Measurements from ENCODE around the gene RAB44. TPM values are rescaled to one million over a fixed set of nuclear protein-coding genes. Genes with fewer than 3 reads are reported as not detected.

The RAB44 gene
- total and polyA plus RNA-seq, 2 of the 4 experiments (the other 2 are of a cell fraction): 0.03 TPM; not detected in 1

DNA sequence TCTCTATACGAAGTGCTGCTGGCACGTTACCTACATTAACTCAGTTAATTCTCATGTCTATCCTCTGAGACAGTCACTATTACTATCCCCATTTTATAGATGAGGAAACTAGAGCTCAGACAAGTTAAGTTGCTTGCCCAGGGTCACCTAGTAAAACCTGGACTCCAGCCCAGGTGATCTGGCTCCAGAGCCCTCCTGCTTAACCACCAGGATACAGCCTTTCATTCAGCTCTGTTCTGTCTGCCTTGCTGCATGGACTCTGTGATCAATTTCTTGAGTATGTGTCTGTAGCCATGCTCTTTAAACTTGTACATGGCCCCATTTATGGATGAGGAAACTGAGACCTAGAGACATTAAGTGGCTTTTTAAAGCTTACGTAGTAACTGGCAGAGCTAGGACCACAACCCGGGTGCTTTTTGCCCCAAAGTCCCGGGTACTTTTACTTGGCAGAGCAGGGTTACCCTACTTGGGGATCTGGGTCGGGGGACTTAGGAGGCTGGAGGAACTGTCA lies 14.4 kb upstream of the RAB44 start:
- Histone ChIP-seq H2BK5ac (ENCODE audit: low read depth, low read length, poor library complexity, severe bottlenecking) (no peak overlapping the region), H4K8ac (ENCODE audit: low read depth in 2 of 2, low read length in 2 of 2) (0 out of 4 replicates have a peak overlapping the region, but pooled peaks of 1 of the 2 experiments have one; percentile 3), H2BK20ac (ENCODE audit: low read depth, low read length) (no peak overlapping the region), H3K56ac (ENCODE audit: extremely low read depth, insufficient read depth, low read length) (no peak overlapping the region), H3K4me3 (ENCODE audit: insufficient read depth, low read depth, low read length) (peak overlapping the region; percentile 35), H4K5ac (ENCODE audit: low read depth, low read length) (no peak overlapping the region), H3K9me1 (ENCODE audit: insufficient read depth, low read length) (peaks cover 7% of the 10 kb centered on the region; the same call in 1 of the 2 replicates), H3K4me2 (ENCODE audit: low read depth, low read length) (peak overlapping the region; percentile 75), H2BK15ac (ENCODE audit: low read depth, low read length) (no peak overlapping the region), H3K27me3 (ENCODE audit: control insufficient read depth, insufficient read depth, low read length) (no peaks in the 10 kb centered on the region), H3K4ac (ENCODE audit: low read depth, low read length) (no peak overlapping the region), H2BK120ac (ENCODE audit: low read depth, low read length) (no peak overlapping the region), H2AFZ (replicated peaks; ENCODE audit: low read length, poor library complexity) (no peak overlapping the region), H3K27ac (ENCODE audit: insufficient read depth, low read length) (no peak overlapping the region), H3K79me1 (ENCODE audit: low read depth in 1 of 2, low read length in 2 of 2) (peaks cover 19 to 64% of the 10 kb centered on the region in 2 experiments; a peak in 3 of 4 replicates), H4K20me1 (ENCODE audit: insufficient read depth, low read length) (peaks cover 97% of the 10 kb centered on the region), H3K9ac (ENCODE audit: low read depth, low read length) (no peak overlapping the region), H3K36me3 (ENCODE audit: control insufficient read depth, insufficient read depth, low read length) (peaks cover 62% of the 10 kb centered on the region), H4K91ac (ENCODE audit: insufficient read depth, low read depth, low read length) (no peak overlapping the region), H3K14ac (replicated peaks; ENCODE audit: low read depth, low read length) (no peak overlapping the region), H2AK5ac (ENCODE audit: low read depth, low read length) (no peak overlapping the region; the same call in 1 of the 2 replicates), H3K18ac (ENCODE audit: low read depth, low read length) (no peak overlapping the region), H2AK9ac (replicated peaks; ENCODE audit: low read depth, low read length, poor library complexity) (peak overlapping the region; percentile 73), H3K9me3 (ENCODE audit: control insufficient read depth, insufficient read depth, low read length) (no peaks in the 10 kb centered on the region), H3K23ac (ENCODE audit: low read depth, low read length) (0 out of 2 replicates have a peak overlapping the region, but pooled peaks have one; percentile 56), H3K4me1 (ENCODE audit: control insufficient read depth, insufficient read depth, low read length) (peaks cover 3% of the 10 kb centered on the region)
- ChIA-PET POLR2A (ENCODE audit: unreplicated experiment) (interaction anchor here (0.9 to 1.5 kb wide), 3 partner anchors 16 to 58 kb away, joined by 4 to 6 read pairs (median 4); no protein-coding TSS in a partner anchor), CTCF (no interaction called here)
- BruUV-seq (replicated peaks): no TSS peak
- no peak for DNase-seq
- in situ Hi-C loops (cut with MboI; ENCODE audit: low sequenced_read_pairs): loop anchor here (5.0 kb wide), 1 partner anchor 61 kb away; no protein-coding TSS in a partner anchor
- no peak for ATAC-seq (ENCODE audit: low read depth)
- no peak for TF ChIP-seq RFX5 (IDR thresholded peaks at IDR 0.05; ENCODE audit: low read depth, low read length)
- dilution Hi-C loops (cut with HindIII; ENCODE audit: low sequenced_read_pairs, unreplicated experiment): no loop called here
- WGBS, 2 experiments (ENCODE audit: extremely low coverage in 2 of 2, insufficient read length in 1 of 2): 100% methylated on average over 3 of the region's 6 CpGs; no CpG with 5 or more reads in 1 of the 2 experiments
- intact Hi-C loops (cut with micrococcal nuclease): loop anchor here (5.0 kb wide), 1 partner anchor 261 kb away; no protein-coding TSS in a partner anchor

All from IMR-90 (cell line).